HG02610 (cell line): Measurements from ENCODE around the gene ANGPTL2.
A peak's percentile ranks its signal among the peaks of the same experiment; 100 is the strongest.
"Not testable (repeated sequence)": the region's sequence is repeated elsewhere in the genome, so short reads cannot be mapped to it uniquely, and the experiment has no call there.

ENCODE experiments used
- ATAC-seq: cut with Tn5 transposase; IDR thresholded peaks from one replicate; pipeline ENCODE4 v1.9.1; 2021; ENCODE audit warnings: mild to moderate bottlenecking, moderate library complexity; ENCODE audit not compliant: unreplicated experiment

ANGPTL2 gene

DNA sequence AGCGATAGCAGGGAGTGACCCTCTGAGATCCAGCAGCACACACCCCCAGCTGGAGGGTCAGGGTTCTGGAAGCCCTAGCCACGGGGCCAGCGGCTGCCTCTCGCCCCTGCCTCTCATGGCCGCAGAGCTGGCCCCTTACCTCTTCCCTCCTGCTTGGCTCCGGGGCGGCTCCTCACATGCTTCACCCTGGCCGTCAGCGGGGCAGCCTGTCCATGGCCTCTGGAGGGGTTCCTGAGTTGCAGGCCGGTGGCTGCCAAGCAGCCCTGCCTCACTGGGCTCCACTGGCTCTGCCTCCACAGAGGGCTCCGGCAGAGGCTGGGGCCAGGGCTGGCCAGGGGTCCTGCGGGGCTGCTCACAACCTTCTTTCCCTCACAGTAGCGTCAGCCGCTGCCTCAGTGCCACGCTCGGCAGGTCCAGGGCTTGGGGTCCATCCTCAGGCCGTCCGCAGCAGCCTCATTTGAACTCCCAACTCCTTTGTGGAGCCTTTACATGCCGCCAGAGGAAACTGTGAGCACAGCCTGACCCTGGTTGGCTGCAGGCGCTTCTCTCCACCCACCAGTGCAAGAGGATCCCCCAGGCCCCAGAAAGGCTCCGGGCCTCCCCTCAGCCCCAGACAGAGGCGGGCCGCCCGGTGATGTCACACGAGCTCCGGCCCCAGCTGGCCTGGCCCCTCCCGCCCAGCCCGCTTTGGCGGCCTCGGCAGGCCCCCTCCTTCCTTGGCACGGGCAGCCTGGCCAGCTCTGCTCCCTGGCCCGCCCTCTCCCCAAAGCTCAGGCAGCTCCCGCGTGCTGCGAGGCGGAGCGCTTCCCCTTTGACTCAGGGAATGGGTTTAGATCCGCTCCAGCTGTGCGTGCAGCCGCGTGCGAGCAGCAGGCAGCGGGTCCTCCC is at the start of gene ANGPTL2:
ANGPTL2 (minus strand) TSS at position 460 of the 888 bp plus-strand sequence. CDS start 13,904 bp downstream, outside the sequence.
- ATAC-seq: no peak

GRCh38 chr9:127171348-127171747 is 48.9 kb upstream of the ANGPTL2 start:
- ATAC-seq: not testable (repeated sequence)

DNA sequence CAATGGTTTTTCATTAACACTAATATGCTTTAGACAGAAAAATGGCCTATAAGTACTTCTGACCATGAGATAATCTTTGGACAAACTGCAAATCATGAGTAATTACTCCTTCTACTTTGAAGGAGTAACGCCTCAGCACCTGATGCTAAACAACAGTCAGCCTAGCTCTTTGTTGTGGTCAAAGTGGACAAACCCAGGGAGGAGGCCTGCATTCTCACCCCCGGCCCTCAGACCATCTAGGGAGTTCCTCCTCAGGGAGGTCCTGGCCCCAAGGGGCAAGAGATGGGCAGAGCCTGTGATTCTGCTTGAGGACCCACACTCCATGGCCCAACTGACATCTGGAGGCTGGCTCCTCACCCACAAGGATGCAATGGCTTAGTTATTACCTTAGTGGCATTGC is 48.2 kb upstream of the ANGPTL2 start:
- peak; percentile 47 for ATAC-seq

GRCh38 chr9:127170103-127170502 is 47.7 kb upstream of the ANGPTL2 start:
- ATAC-seq: no peak

- ATAC-seq: no peak
Observed at GRCh38 chr9:127169575-127169883, 47.1 kb upstream of the ANGPTL2 start.

GRCh38 chr9:127168756-127169574 is 46.5 kb upstream of the ANGPTL2 start:
- ATAC-seq: no peak

DNA sequence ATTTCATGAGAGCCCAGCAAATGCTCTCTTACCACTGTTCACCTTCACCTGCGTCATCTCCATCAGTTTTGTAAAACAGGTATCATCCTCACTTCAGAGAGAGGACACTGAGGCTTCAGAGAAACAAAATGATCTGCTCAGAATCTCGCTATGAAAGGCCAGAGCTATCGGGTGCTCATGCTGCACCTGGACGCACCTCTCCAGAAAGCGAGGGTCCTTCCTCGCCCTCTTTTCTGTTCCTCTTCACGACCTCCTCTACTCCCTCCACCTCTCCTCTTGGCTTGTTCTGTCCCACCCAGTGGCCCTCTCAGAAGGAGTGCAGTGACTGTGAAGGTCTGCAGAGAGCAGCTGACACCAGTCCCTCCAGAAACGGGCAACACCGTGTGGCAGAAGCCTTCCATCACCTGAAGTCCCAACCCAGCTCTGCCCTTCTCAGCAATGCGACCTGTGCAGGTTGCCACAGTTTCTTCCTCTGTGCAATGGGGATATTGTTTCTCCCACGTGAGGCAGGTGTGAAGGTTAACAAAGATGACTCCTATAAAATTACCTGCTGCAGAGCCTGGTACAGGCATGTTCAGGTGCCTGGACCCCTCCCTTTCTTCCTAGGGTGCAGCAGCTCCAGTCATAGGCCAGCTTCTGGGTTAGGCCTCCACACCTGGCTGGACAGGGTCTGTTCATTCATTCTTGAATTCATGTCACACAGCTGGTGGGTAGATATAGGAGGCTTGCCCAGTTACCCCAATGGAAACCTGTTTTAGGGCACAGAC is 45.3 kb upstream of the ANGPTL2 start:
- no peak for ATAC-seq

DNA sequence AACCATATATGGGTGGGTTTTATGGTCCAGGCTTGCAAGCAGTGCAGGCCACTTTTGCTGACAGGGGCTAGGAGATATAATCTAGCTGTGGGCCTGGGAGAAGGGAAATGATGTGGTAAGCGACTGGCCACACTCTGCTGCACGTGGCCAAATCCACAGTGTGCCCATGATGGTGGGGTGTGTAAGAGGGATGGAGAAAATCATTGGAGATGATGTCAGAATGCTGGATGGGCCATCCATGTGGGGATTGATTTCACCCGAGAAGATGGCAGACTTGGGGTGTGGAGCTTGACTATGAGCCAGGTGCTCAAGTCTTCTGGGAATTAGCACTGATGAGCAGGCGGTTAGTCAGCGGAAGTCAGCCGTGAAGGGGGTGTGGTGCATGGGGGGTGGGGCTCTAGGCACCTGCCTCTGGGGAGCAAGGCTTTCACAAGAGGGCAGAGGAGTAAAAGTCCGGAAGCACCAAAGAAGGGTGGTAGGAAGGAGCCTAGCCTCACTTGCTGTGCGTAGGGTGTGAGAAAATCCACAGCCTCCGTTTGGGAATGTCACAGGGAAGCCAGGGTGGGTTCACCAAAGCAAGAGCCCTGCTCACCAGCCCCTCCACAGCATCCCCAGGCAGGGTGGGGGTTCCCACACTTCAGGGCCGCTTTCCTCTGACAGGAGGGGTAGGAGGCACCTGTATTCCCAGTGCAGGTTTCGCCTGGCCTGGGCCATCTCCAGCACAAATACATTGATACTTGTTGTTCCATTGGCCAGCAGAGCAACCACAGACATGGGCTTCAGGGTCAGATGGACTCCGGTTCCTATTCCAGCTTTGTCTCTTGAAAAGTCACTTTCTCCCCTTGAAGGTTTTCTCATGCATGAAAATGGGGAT is 44.5 kb upstream of the ANGPTL2 start:
- ATAC-seq: peak; percentile 65

GRCh38 chr9:127166111-127166510 is 43.7 kb upstream of the ANGPTL2 start:
- peak; percentile 7 for ATAC-seq

DNA sequence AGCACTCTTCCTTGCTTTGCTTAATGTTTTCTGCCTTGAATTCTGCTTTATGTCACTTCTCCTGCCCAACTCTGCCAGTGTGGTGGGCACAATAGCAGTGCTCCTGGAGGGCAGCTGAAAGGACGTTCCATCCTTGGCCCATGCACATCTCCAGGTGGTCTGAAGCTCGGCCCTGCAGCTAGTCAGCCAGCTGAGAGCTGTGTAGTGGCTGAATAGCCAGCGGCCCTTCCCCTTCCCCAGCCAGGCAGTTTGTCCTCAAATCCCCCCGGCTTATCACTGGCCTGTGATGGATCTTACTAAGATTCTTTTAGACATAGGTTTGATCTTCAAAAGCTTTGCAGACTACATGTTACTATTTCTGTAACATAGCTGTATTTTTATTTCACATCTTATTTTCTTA is 42.7 kb upstream of the ANGPTL2 start:
- no peak for ATAC-seq

GRCh38 chr9:127163409-127163808 is 41.0 kb upstream of the ANGPTL2 start:
- ATAC-seq: peak; percentile 36

DNA sequence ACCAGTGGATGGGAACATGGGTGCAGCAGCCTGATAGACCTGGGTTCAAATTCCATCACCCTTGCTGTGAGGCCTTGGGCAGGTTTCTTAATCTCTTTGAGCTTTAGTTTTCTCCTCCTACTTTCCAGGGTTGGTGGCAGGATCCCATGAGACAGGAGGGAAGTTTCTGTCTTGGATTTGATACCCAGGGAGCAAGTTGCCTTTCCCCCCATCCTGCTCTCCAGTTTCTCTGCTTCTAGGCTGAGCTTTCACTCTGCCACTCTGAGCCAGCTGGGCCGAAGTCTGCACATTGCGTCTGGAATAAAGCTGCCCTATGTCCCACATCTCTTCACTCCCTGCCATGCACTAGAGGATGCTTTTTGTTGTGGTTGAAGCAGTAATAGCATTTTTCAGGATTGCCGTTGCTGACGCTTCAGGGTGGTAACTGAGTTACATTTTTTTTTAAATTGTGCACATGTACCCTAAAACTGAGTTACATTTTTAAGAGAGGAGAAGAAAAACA is 40.5 kb upstream of the ANGPTL2 start:
- ATAC-seq: no peak

- no peak for ATAC-seq
Observed at GRCh38 chr9:127162046-127162863, 39.8 kb upstream of the ANGPTL2 start.

DNA sequence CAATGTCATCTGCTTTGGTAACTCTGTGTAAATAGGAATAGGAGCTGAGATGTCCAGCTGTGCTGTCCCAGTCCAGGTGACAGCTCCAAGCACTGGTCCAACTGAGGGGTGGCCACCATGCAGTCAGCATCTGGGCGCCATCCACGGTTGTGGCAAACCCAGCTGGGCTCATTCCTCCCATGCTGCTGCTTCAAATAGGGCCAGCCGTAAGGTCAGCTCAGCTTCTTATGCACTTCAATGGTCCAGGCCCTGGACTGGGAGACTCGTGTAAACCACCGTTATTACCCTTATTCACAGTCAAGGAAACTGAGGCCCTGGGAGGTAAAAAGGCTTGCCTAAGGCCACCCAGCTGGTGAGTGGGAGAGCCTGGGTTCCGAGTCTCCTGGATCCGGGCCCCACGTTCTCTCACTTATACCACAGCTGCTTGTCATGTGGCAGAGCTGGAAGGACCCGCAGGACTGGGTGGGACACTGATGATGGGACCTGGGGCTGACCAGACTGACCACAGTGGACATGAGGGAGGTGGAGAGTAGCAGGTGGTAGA is 38.7 kb upstream of the ANGPTL2 start:
- no peak for ATAC-seq

DNA sequence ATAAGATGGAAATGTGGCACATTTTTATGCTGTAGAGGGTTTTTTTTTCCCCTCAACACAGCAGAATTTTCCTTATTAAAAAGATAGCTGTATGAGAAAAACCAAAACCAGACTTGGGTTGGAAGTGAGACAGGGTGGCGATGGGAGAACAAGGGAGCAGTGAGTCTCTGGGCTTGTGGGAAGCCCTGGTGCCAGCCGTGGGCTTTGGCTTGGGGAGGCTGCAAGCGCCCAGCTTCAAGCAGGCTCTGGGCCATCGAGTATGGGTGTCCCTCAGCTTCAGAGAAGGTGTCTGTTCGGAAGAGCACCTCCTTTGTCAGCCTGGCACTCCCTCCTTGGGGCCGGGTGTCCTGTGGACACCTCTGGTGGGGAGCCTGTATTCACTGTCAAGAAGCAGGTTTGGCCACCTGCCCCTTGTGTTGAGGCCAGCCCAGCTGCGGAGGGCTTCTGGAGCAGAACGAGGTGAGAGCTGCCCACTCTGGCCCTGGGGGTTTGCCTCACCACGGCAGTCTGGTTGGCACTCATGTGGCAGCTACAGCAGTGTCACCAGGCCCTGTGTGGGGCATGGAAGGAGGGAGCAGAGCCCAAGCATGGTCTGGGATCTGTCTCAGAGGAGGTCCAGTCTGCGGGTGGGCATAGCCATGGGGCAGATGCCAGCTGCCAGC is 37.6 kb upstream of the ANGPTL2 start:
- no peak for ATAC-seq

DNA sequence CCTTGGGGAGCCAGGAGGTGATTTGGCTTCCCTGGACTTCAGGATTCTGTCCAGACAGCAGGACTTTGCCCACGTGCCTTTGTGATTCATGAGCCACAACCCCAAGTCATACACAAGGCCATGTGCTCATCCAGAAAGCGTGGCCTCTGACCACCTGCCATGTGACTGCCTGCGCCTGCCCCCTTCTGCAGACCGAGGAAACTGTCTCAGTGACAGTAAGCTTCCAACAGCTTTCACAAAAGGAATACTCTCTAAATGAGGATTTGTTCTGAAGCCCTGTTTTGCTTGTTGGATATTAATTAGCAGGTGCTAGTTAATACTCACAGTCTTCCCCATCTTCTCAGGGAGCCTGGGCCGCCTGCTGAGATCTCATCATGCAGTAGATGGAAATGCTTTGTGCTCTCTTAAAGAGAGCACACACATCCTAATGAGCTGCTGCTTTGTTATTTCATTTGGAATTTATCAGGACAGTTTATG is 36.9 kb upstream of the ANGPTL2 start:
- no peak for ATAC-seq

DNA sequence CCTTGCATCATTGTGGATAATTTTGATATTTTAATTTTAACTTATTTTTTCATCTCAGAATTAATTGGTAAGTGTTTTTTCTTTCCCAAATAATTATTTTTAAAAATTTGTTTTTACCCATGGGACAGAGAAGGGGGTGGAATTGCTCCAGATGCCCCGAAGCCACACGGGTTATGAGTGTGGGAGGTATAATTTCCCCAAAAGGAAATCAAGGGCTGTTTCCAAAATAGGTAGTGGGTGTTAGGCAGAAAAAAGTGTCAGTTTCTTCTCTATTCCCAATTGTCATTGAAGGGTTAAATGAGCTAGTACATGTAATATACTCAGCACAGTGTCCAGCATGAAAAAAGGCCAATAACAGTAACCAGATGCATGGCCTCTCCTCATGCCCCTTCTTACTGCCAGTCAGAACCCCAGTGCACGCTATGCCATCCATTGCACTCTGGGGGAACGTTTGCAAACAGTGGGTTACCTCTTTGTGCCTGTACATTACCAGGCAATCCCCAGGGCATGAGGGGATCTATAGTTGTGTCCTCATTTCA is 36.4 kb upstream of the ANGPTL2 start:
- ATAC-seq: no peak
